Karpas-422 (cell line): ENCODE measurements around the gene HELLS. TPM values are rescaled to one million over a fixed set of nuclear protein-coding genes. Genes with fewer than 3 reads are reported as not detected.
"Not testable (repeated sequence)": the region's sequence is repeated elsewhere in the genome, so short reads cannot be mapped to it uniquely, and the experiment has no call there.

Experiments used
- DNase-seq: peaks from one replicate; pipeline ENCODE4 v3.0.0-alpha.2; 2015
- H2AFZ ChIP-seq: fragments of 200-600 bp; sonication (generic); 2 replicates; pipeline ENCODE4 v1.6.1; 2014; ENCODE audit warnings: antibody characterized with exemption, low read length, mixed read lengths
- H3K27ac ChIP-seq: fragments of 200-600 bp; sonication (generic); 2 replicates; pipeline ENCODE4 v1.5.1; 2014; ENCODE audit warnings: mild to moderate bottlenecking, low read length, moderate library complexity
- H3K27me3 ChIP-seq: fragments of 200-600 bp; sonication (generic); 2 replicates; pipeline ENCODE4 v1.6.1; 2014; ENCODE audit warnings: low read length, mixed read lengths
- H3K36me3 ChIP-seq: fragments of 200-600 bp; sonication (generic); 2 replicates; pipeline ENCODE4 v1.6.1; 2014; ENCODE audit warnings: low read length, mixed read lengths; ENCODE audit not compliant: insufficient read depth
- H3K4me1 ChIP-seq: fragments of 200-600 bp; sonication (generic); 2 replicates; pipeline ENCODE4 v1.6.1; 2014; ENCODE audit warnings: mild to moderate bottlenecking, low read length, mixed read lengths
- H3K4me2 ChIP-seq: fragments of 200-600 bp; sonication (generic); 2 replicates; pipeline ENCODE4 v1.6.1; 2014; ENCODE audit warnings: low read length, low read depth, mild to moderate bottlenecking; ENCODE audit not compliant: poor library complexity, severe bottlenecking
- H3K4me3 ChIP-seq: fragments of 200-600 bp; sonication (generic); 2 replicates; pipeline ENCODE4 v1.5.1; 2014; ENCODE audit warnings: mild to moderate bottlenecking, antibody characterized with exemption, low read length, mixed read lengths
- H3K79me2 ChIP-seq: fragments of 200-600 bp; sonication (generic); 2 replicates; pipeline ENCODE4 v1.6.1; 2014; ENCODE audit warnings: mild to moderate bottlenecking, low read length, mixed read lengths
- H3K9ac ChIP-seq: fragments of 200-600 bp; sonication (generic); 2 replicates; pipeline ENCODE4 v1.6.0; 2014; ENCODE audit warnings: low read length
- H3K9me2 ChIP-seq: fragments of 200-600 bp; sonication (generic), shearing (Covaris generic); replicated peaks from 2 replicates; pipeline ENCODE4 v1.6.0; 2014; ENCODE audit warnings: mild to moderate bottlenecking, low read length, moderate library complexity; ENCODE audit not compliant: insufficient read depth
- H3K9me3 ChIP-seq: fragments of 300-700, 200-600 bp; sonication (generic); 2 replicates; pipeline ENCODE4 v1.6.1; 2014; ENCODE audit warnings: low read length, mixed read lengths
- H4K20me1 ChIP-seq: fragments of 200-600 bp; sonication (generic); 2 replicates; pipeline ENCODE4 v1.6.1; 2014; ENCODE audit warnings: mild to moderate bottlenecking, antibody characterized with exemption, low read length, low read depth; ENCODE audit not compliant: insufficient read depth
- total RNA-seq: library from RNA; depleted of rRNA; stranded (reverse); fragments of >200 nt; shearing (Covaris generic); gene quantifications from 2 replicates; pipeline ENCODE4 v1.2.3, GENCODE V29; 2014; ENCODE audit warnings: low replicate concordance; rRNA removed

HELLS gene
- 36.1 and 41.2 TPM in 2 replicates for total RNA-seq

GRCh38 chr10:94545391-94546048 is at the start of gene HELLS:
TSS of gene HELLS (plus strand) at chr10:94545788. CDS start at chr10:94545922, 134 bp downstream.
- H2AFZ ChIP-seq = peak within 1 kb of the TSS; percentile 60; the same call in 1 of the 2 replicates
- no peaks in the 10 kb centered on the region for H4K20me1 ChIP-seq
- peaks cover 11% of the 10 kb centered on the region for H3K4me1 ChIP-seq
- peak within 1 kb of the TSS; percentile 66 for H3K27ac ChIP-seq
- H3K4me2 ChIP-seq = peak within 1 kb of the TSS; percentile 86
- H3K36me3 ChIP-seq = peaks cover 10% of the 10 kb centered on the region; the same call in 1 of the 2 replicates
- H3K9me2 ChIP-seq = no peaks in the 10 kb centered on the region
- H3K4me3 ChIP-seq = peak within 1 kb of the TSS; percentile 87
- peak within 1 kb of the TSS; percentile 91 for H3K9ac ChIP-seq
- peak; percentile 90 for DNase-seq
- no peaks in the 10 kb centered on the region for H3K9me3 ChIP-seq
- H3K79me2 ChIP-seq = peaks cover 39% of the 10 kb centered on the region
- no peaks in the 10 kb centered on the region for H3K27me3 ChIP-seq

- Histone ChIP-seq H3K4me3 (no peak overlapping the region), H3K79me2 (no peaks in the 10 kb centered on the region), H3K9me3 (no peaks in the 10 kb centered on the region), H3K4me1 (no peaks in the 10 kb centered on the region), H3K27me3 (no peaks in the 10 kb centered on the region), H3K4me2 (no peak overlapping the region), H3K36me3 (no peaks in the 10 kb centered on the region), H3K9me2 (no peaks in the 10 kb centered on the region), H4K20me1 (no peaks in the 10 kb centered on the region), H3K9ac (no peak overlapping the region), H2AFZ (no peak overlapping the region), H3K27ac (no peak overlapping the region)
- no peak for DNase-seq
Observed at GRCh38 chr10:94496010-94496409, 49.6 kb upstream of the HELLS start.

GRCh38 chr10:94496646-94497045 is 48.9 kb upstream of the HELLS start:
- no peak overlapping the region for H3K9ac ChIP-seq
- no peaks in the 10 kb centered on the region for H3K27me3 ChIP-seq
- no peaks in the 10 kb centered on the region for H3K79me2 ChIP-seq
- no peak overlapping the region for H3K4me3 ChIP-seq
- no peaks in the 10 kb centered on the region for H4K20me1 ChIP-seq
- H3K9me2 ChIP-seq = no peaks in the 10 kb centered on the region
- H2AFZ ChIP-seq = no peak overlapping the region
- H3K4me2 ChIP-seq = no peak overlapping the region
- no peak overlapping the region for H3K27ac ChIP-seq
- DNase-seq = no peak
- H3K4me1 ChIP-seq = no peaks in the 10 kb centered on the region
- no peaks in the 10 kb centered on the region for H3K9me3 ChIP-seq
- no peaks in the 10 kb centered on the region for H3K36me3 ChIP-seq

- no peak for DNase-seq
- no peaks in the 10 kb centered on the region for H3K4me1 ChIP-seq
- H3K9me3 ChIP-seq = no peaks in the 10 kb centered on the region
- H3K9me2 ChIP-seq = no peaks in the 10 kb centered on the region
- H3K36me3 ChIP-seq = no peaks in the 10 kb centered on the region
- no peak overlapping the region for H3K4me3 ChIP-seq
- H4K20me1 ChIP-seq = no peaks in the 10 kb centered on the region
- H3K79me2 ChIP-seq = no peaks in the 10 kb centered on the region
- no peak overlapping the region for H3K27ac ChIP-seq
- H3K9ac ChIP-seq = no peak overlapping the region
- H2AFZ ChIP-seq = no peak overlapping the region
- H3K27me3 ChIP-seq = no peaks in the 10 kb centered on the region
- no peak overlapping the region for H3K4me2 ChIP-seq
Observed at GRCh38 chr10:94500063-94500462, 45.5 kb upstream of the HELLS start.

- Histone ChIP-seq H3K9me2 (no peaks in the 10 kb centered on the region), H3K4me2 (no peak overlapping the region), H3K36me3 (no peaks in the 10 kb centered on the region), H3K4me3 (no peak overlapping the region), H3K4me1 (no peaks in the 10 kb centered on the region), H3K27me3 (no peaks in the 10 kb centered on the region), H4K20me1 (no peaks in the 10 kb centered on the region), H3K27ac (no peak overlapping the region), H3K79me2 (no peaks in the 10 kb centered on the region), H3K9ac (no peak overlapping the region), H3K9me3 (no peaks in the 10 kb centered on the region), H2AFZ (no peak overlapping the region)
- no peak for DNase-seq
Observed at GRCh38 chr10:94521276-94522250, 24.0 kb upstream of the HELLS start.

- Histone ChIP-seq H4K20me1 (no peaks in the 10 kb centered on the region), H3K27me3 (no peaks in the 10 kb centered on the region), H3K79me2 (no peaks in the 10 kb centered on the region), H3K27ac (no peak overlapping the region), H3K9me2 (no peaks in the 10 kb centered on the region), H2AFZ (no peak overlapping the region), H3K9me3 (no peaks in the 10 kb centered on the region), H3K4me3 (no peak overlapping the region), H3K9ac (no peak overlapping the region), H3K36me3 (no peaks in the 10 kb centered on the region), H3K4me1 (no peaks in the 10 kb centered on the region), H3K4me2 (no peak overlapping the region)
- no peak for DNase-seq
Observed at GRCh38 chr10:94524146-94524545, 21.4 kb upstream of the HELLS start.

GRCh38 chr10:94524711-94525110 is 20.9 kb upstream of the HELLS start:
- DNase-seq = no peak
- H3K4me3 ChIP-seq = no peak overlapping the region
- no peaks in the 10 kb centered on the region for H3K79me2 ChIP-seq
- no peaks in the 10 kb centered on the region for H3K9me2 ChIP-seq
- no peaks in the 10 kb centered on the region for H3K4me1 ChIP-seq
- H4K20me1 ChIP-seq = no peaks in the 10 kb centered on the region
- H3K9ac ChIP-seq = no peak overlapping the region
- H3K36me3 ChIP-seq = no peaks in the 10 kb centered on the region
- no peak overlapping the region for H3K27ac ChIP-seq
- no peaks in the 10 kb centered on the region for H3K9me3 ChIP-seq
- no peaks in the 10 kb centered on the region for H3K27me3 ChIP-seq
- no peak overlapping the region for H2AFZ ChIP-seq
- no peak overlapping the region for H3K4me2 ChIP-seq

GRCh38 chr10:94531550-94531949 is 14.0 kb upstream of the HELLS start:
- not testable (repeated sequence) for H3K9ac ChIP-seq, H3K4me2 ChIP-seq, H3K9me3 ChIP-seq, DNase-seq, H3K36me3 ChIP-seq, H3K27me3 ChIP-seq, H3K9me2 ChIP-seq, H2AFZ ChIP-seq, H3K27ac ChIP-seq, H4K20me1 ChIP-seq, H3K4me1 ChIP-seq, H3K79me2 ChIP-seq, H3K4me3 ChIP-seq
